Endothelial cell (in vitro differentiated cells): Measurements from ENCODE around the gene BNIP1. TPM values are rescaled to one million over a fixed set of nuclear protein-coding genes. Genes with fewer than 3 reads are reported as not detected.

Experiments used
- DNase-seq: peaks from one replicate; pipeline ENCODE4 v3.0.0; 2021; ENCODE audit warnings: low spot score
- H3K27ac Mint-ChIP-seq: one replicate; pipeline ENCODE4 v1.8.0; 2021; ENCODE audit warnings: mixed read lengths, inconsistent platforms; ENCODE audit not compliant: unreplicated experiment
- H3K27me3 Mint-ChIP-seq: one replicate; pipeline ENCODE4 v1.8.0; 2021; ENCODE audit warnings: mild to moderate bottlenecking, moderate library complexity, mixed read lengths, inconsistent platforms; ENCODE audit not compliant: unreplicated experiment
- H3K36me3 Mint-ChIP-seq: one replicate; pipeline ENCODE4 v1.8.0; 2021; ENCODE audit warnings: mild to moderate bottlenecking, low read depth, mixed read lengths, inconsistent platforms; ENCODE audit not compliant: unreplicated experiment
- H3K4me1 Mint-ChIP-seq: one replicate; pipeline ENCODE4 v1.8.0; 2021; ENCODE audit warnings: mild to moderate bottlenecking, mixed read lengths, inconsistent platforms; ENCODE audit not compliant: unreplicated experiment
- H3K4me3 Mint-ChIP-seq: one replicate; pipeline ENCODE4 v1.8.0; 2021; ENCODE audit warnings: mild to moderate bottlenecking, mixed read lengths, inconsistent platforms; ENCODE audit not compliant: unreplicated experiment
- H3K9me3 Mint-ChIP-seq: one replicate; pipeline ENCODE4 v1.8.0; 2021; ENCODE audit warnings: mixed read lengths, inconsistent platforms; ENCODE audit not compliant: unreplicated experiment
- total RNA-seq: library from RNA; stranded (reverse); fragmentation: NEBNext Ultra II Directional; extraction: Animal tissue kit (Norgen Biotek cat#: 25700); gene quantifications from one replicate; pipeline ENCODE4 v1.2.1, GENCODE V29; 2021; ENCODE audit not compliant: unreplicated experiment
- TF ChIP-seq, protein P1 (sequence below): fragments of 200-600 bp; sonication (generic); IDR thresholded peaks from one replicate; pipeline ENCODE4 v1.5.0; 2021; ENCODE audit warnings: antibody characterized with exemption; ENCODE audit not compliant: unreplicated experiment

The BNIP1 gene
- total RNA-seq, 1 donor from 2014 or later: 10.3 TPM

GRCh38 chr5:173178369-173178910, 34.1 kb downstream of the BNIP1 start:
- no peak overlapping the region for H3K27ac Mint-ChIP-seq
- peaks cover 3% of the 10 kb centered on the region for H3K36me3 Mint-ChIP-seq
- no peak overlapping the region for H3K4me3 Mint-ChIP-seq
- no peaks in the 10 kb centered on the region for H3K9me3 Mint-ChIP-seq
- peaks cover 2% of the 10 kb centered on the region for H3K4me1 Mint-ChIP-seq
- TF ChIP-seq, protein P1, sequence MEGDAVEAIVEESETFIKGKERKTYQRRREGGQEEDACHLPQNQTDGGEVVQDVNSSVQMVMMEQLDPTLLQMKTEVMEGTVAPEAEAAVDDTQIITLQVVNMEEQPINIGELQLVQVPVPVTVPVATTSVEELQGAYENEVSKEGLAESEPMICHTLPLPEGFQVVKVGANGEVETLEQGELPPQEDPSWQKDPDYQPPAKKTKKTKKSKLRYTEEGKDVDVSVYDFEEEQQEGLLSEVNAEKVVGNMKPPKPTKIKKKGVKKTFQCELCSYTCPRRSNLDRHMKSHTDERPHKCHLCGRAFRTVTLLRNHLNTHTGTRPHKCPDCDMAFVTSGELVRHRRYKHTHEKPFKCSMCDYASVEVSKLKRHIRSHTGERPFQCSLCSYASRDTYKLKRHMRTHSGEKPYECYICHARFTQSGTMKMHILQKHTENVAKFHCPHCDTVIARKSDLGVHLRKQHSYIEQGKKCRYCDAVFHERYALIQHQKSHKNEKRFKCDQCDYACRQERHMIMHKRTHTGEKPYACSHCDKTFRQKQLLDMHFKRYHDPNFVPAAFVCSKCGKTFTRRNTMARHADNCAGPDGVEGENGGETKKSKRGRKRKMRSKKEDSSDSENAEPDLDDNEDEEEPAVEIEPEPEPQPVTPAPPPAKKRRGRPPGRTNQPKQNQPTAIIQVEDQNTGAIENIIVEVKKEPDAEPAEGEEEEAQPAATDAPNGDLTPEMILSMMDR: no peak
- H3K27me3 Mint-ChIP-seq: peaks cover 4% of the 10 kb centered on the region
- DNase-seq: no peak

DNA sequence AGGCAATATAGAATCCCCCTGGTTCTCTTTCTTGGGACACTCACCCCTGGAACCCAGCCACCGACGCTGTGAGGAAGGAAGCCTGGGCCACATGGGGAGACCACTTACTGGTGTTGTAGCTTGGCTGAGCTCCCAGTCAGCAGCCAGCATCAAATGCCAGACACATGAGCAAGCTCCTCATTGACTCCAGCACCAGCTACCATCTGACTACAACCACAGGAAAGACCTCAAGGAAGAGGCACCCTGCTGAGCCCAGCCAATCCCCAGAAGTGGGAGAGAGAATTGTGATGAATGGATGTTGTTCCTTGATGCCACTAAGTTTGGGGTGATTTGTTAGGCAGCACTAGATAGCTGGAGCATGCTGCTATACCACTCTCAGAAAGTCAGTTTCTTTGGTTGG, 36.0 kb downstream of the BNIP1 start:
- Mint-ChIP-seq H3K4me1 (peaks cover 2% of the 10 kb centered on the region), H3K4me3 (no peak overlapping the region)

DNA sequence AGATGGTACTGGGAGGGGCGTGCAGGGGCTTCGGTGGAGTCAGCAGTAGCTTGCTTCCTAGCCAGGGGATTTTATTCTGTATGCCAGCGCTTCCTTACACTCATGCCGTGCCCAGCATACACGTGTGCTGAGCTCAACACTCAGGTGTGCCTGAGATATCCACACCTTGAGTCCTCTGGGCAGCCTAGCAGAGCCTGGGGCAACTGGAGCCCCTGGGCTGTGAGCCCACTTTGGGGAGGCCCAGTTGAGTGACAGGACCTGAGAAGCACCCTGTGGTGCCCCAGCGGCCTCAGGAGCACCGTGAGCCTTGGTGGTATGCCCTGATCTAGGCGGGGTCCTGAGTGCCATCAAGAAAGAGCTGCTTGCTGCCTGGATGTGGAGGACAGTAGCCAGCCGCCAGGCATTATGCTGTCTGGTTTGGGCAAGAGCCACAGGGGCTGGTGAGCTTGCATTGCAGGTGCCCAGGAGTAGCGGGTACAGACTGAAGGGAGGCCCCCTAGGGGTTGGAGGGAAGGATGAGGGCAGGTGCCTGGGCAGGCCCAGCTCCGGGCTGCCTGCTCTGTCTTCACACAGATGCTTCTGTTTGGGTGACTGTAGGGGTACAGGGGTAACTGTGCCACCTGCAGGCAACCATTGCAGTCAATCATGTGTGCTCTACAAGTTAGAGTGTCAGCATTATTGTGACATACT, 42.9 kb downstream of the BNIP1 start:
- DNase-seq: no peak
- H3K4me3 Mint-ChIP-seq: no peak overlapping the region
- H3K4me1 Mint-ChIP-seq: no peaks in the 10 kb centered on the region
- H3K27ac Mint-ChIP-seq: no peak overlapping the region
- H3K36me3 Mint-ChIP-seq: no peaks in the 10 kb centered on the region
- peaks cover 1% of the 10 kb centered on the region for H3K27me3 Mint-ChIP-seq
- H3K9me3 Mint-ChIP-seq: no peaks in the 10 kb centered on the region
- TF ChIP-seq, protein P1: peak; percentile 16

More for the DNA sequence above, 36.0 kb downstream of the BNIP1 start:
- peaks cover 3% of the 10 kb centered on the region for H3K36me3 Mint-ChIP-seq
- TF ChIP-seq, protein P1: no peak
- DNase-seq: no peak
- H3K27ac Mint-ChIP-seq: no peak overlapping the region
- no peaks in the 10 kb centered on the region for H3K9me3 Mint-ChIP-seq
- peaks cover 4% of the 10 kb centered on the region for H3K27me3 Mint-ChIP-seq

DNA sequence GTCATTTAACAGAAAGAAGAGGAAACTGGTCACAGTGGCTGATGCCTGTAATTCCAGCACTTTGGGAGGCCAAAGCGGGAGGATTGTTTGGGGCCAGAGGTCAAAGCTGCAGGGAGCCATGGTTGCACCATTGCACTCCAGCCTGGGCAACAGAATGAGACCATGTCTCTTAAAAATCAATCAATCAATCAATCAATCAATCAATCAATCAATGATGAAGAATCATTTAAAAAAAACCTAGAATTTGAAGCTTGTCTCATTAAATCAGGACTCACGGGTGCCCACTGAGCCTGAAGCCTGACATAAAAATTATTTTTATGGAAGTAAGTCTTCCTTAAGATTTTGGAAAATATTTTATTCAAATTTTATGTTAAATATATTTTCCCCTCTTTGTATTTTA, 43.9 kb downstream of the BNIP1 start:
- peaks cover 1% of the 10 kb centered on the region for H3K27me3 Mint-ChIP-seq
- H3K36me3 Mint-ChIP-seq: no peaks in the 10 kb centered on the region
- H3K27ac Mint-ChIP-seq: no peak overlapping the region
- no peak overlapping the region for H3K4me3 Mint-ChIP-seq
- no peaks in the 10 kb centered on the region for H3K4me1 Mint-ChIP-seq
- TF ChIP-seq, protein P1: no peak
- no peak for DNase-seq
- H3K9me3 Mint-ChIP-seq: no peaks in the 10 kb centered on the region

DNA sequence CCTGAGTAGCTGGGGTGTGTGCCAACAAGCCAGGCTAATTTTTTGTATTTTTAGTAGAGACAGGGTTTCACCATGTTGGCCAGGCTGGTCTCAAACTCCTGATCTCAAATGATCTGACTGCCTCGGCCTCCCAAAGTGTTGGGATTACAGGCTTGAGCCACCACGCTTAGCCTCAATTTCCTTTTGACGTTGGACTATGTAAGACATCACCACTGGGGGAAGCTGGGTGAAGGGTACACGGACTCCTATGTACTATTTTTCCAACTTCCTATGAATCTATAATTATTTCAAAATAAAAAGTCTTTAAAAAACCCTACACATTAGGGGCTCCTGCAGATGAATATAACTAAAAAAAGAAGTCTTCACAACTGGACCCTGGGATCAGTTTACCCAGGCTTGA, 46.7 kb downstream of the BNIP1 start:
- Mint-ChIP-seq H3K4me3 (no peak overlapping the region), H3K36me3 (no peaks in the 10 kb centered on the region), H3K27me3 (peaks cover 4% of the 10 kb centered on the region), H3K27ac (no peak overlapping the region), H3K9me3 (no peaks in the 10 kb centered on the region), H3K4me1 (no peaks in the 10 kb centered on the region)
- TF ChIP-seq, protein P1: no peak
- no peak for DNase-seq
